Subcutaneous adipose tissue (tissue), 4 donors: Measurements from ENCODE around the gene ABCD1. TPM values are rescaled to one million over a fixed set of nuclear protein-coding genes. Genes with fewer than 3 reads are reported as not detected.

Source experiments
- CTCF ChIP-seq: fragments of 450-650 bp; IDR thresholded peaks from one replicate; pipeline ENCODE4 v1.5.1; 2016; ENCODE audit warnings: low read depth, mild to moderate bottlenecking, control low read depth, antibody characterized with exemption, moderate library complexity
- total RNA-seq, 4 donors: library from RNA; depleted of rRNA; stranded (reverse); fragments of >200 nt; gene quantifications; one replicate each; pipeline ENCODE4 v1.1.0, GENCODE V29; 2016

The ABCD1 gene
- total RNA-seq, 4 donors from 2014 or later, result 12.4 to 83.8 (median 28.1) TPM

GRCh38 chrX:153763298-153763932, 38.8 kb downstream of the ABCD1 start:
- TF ChIP-seq CTCF, result no peak

- TF ChIP-seq CTCF, result no peak
These were observed 39.5 kb downstream of the ABCD1 start, which contains the start of gene PLXNB3 for GRCh38 chrX:153763989-153764755. Gene PLXNB3, plus strand, starts transcription at chrX:153764249. Its CDS starts 1,287 bp downstream, at chrX:153765536.

- TF ChIP-seq CTCF, result no peak
These were observed 40.1 kb downstream of the ABCD1 start for GRCh38 chrX:153764786-153765137.

- TF ChIP-seq CTCF, result no peak
These were observed 40.8 kb downstream of the ABCD1 start for GRCh38 chrX:153765138-153766079.

- no peak for TF ChIP-seq CTCF
These were observed 41.6 kb downstream of the ABCD1 start for GRCh38 chrX:153766098-153766817.

- no peak for TF ChIP-seq CTCF
These were observed 42.4 kb downstream of the ABCD1 start for GRCh38 chrX:153766871-153767673.
